Activated T-cell treated with anti-CD3 and anti-CD28 coated beads, Interleukin-2, amount 50 U/mL, for 72 hours (primary cell): ENCODE data around the gene AFF3. TPM values are rescaled to one million over a fixed set of nuclear protein-coding genes. Genes with fewer than 3 reads are reported as not detected.

Experiments used
- ATAC-seq, 2 donors: fragments of 150-1000 bp; cut with Tn5 transposase; replicated peaks in 1 of 2; 2 replicates each; pipeline ENCODE4 v1.10.0; 2021; ENCODE audit warnings: moderate library complexity in 2 of 2, mild to moderate bottlenecking in 1 of 2
- DNase-seq, 2 donors: peaks; one replicate each; pipeline ENCODE4 v3.0.0; 2021 to 2022; ENCODE audit warnings: mixed read lengths in 1 of 2
- H3K27ac Mint-ChIP-seq: one replicate; pipeline ENCODE4 v1.8.0; 2022; ENCODE audit warnings: mild to moderate bottlenecking, moderate library complexity, mixed read lengths
- H3K27me3 Mint-ChIP-seq: one replicate; pipeline ENCODE4 v1.8.0; 2022; ENCODE audit warnings: low read depth, mixed read lengths
- H3K36me3 Mint-ChIP-seq, 2 donors: one replicate each; pipeline ENCODE4 v1.8.0; 2022; ENCODE audit warnings: mixed read lengths in 2 of 2, mild to moderate bottlenecking in 1 of 2; ENCODE audit not compliant: insufficient read depth in 2 of 2
- H3K4me1 Mint-ChIP-seq: one replicate; pipeline ENCODE4 v1.8.0; 2022; ENCODE audit warnings: low read depth, mixed read lengths
- H3K4me3 Mint-ChIP-seq, 2 donors: one replicate each; pipeline ENCODE4 v1.8.0; 2022; ENCODE audit warnings: mild to moderate bottlenecking in 2 of 2, mixed read lengths in 2 of 2, moderate library complexity in 2 of 2
- H3K9me3 Mint-ChIP-seq, 2 donors: one replicate each; pipeline ENCODE4 v1.8.0; 2022; ENCODE audit warnings: mixed read lengths in 2 of 2
- total RNA-seq, 2 donors: library from RNA; stranded (reverse); gene quantifications; one replicate each; pipeline ENCODE4 v1.2.3, GENCODE V29; 2022

Gene AFF3
- total RNA-seq, 2 donors from 2014 or later, result 0.39 to 2.6 TPM

DNA sequence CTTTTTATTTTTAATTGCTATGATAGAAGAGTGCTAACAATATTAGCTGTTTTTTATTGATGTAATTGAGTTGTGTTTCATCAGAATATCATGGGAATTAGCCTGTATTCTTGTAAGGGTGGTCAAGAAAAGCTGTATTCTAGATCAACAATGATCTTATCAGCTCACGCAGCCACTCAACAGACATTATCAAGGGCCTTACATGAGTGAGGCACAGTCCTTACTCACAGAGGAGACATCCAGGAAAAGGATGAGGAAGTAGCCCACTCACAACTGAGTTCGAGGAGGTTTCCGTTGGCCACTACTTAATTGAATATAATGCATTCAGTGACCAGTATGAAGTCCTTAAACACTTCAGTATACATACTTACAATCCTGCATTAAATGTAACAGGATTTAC is 152.5 kb downstream of the AFF3 start:
- H3K4me1 Mint-ChIP-seq, result no peaks in the 10 kb centered on the region
- no peaks in the 10 kb centered on the region for H3K9me3 Mint-ChIP-seq
- no peak overlapping the region for H3K27ac Mint-ChIP-seq
- H3K27me3 Mint-ChIP-seq, result no peaks in the 10 kb centered on the region
- no peak for ATAC-seq
- DNase-seq, result no peak
- H3K36me3 Mint-ChIP-seq, result no peaks in the 10 kb centered on the region
- no peak overlapping the region for H3K4me3 Mint-ChIP-seq

DNA sequence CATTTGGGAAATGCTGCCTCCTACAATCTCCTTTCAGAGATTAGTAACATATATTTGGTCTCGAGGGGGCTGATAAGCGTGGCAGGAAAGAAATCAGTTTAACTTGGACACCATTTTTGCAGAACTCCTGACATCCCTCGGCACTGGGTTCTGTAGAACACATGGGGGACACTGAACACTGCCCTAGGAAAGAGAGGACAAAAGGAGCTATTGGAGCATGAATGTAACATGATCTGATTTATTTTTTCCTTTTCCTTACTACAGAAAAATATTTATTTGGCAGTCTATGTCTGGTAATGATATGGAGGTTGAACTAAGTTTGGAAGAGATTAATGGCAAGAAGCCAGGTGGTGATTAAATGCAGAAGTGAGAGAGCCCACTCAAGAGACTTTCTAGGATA is 153.8 kb downstream of the AFF3 start:
- Mint-ChIP-seq H3K27ac (no peak overlapping the region), H3K4me3 (no peak overlapping the region), H3K27me3 (no peaks in the 10 kb centered on the region), H3K9me3 (no peaks in the 10 kb centered on the region), H3K36me3 (no peaks in the 10 kb centered on the region), H3K4me1 (no peaks in the 10 kb centered on the region)
- DNase-seq, result no peak
- no peak for ATAC-seq

DNA sequence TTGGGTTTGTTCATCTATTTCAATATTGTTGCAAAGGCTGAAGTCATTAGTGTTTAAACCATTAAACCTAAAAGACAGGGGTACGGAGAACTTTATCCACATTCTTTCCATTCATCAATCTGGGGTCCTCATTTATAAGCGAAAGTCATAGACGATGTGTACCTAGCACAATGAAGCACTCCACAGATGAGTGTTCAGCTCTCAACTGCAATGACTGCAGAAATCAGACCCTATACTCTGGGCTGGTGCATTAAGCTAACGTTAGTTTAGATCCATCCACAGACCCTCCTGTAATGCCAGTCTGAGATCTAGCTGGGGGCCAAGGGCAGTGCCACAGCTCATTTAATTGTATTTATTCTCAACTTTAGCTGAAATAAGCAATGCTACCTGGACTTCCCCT is 155.2 kb downstream of the AFF3 start:
- H3K9me3 Mint-ChIP-seq, result no peaks in the 10 kb centered on the region
- no peak overlapping the region for H3K27ac Mint-ChIP-seq
- no peaks in the 10 kb centered on the region for H3K36me3 Mint-ChIP-seq
- H3K27me3 Mint-ChIP-seq, result no peaks in the 10 kb centered on the region
- ATAC-seq (no peak), DNase-seq (no peak)
- no peak overlapping the region for H3K4me3 Mint-ChIP-seq
- no peaks in the 10 kb centered on the region for H3K4me1 Mint-ChIP-seq

DNA sequence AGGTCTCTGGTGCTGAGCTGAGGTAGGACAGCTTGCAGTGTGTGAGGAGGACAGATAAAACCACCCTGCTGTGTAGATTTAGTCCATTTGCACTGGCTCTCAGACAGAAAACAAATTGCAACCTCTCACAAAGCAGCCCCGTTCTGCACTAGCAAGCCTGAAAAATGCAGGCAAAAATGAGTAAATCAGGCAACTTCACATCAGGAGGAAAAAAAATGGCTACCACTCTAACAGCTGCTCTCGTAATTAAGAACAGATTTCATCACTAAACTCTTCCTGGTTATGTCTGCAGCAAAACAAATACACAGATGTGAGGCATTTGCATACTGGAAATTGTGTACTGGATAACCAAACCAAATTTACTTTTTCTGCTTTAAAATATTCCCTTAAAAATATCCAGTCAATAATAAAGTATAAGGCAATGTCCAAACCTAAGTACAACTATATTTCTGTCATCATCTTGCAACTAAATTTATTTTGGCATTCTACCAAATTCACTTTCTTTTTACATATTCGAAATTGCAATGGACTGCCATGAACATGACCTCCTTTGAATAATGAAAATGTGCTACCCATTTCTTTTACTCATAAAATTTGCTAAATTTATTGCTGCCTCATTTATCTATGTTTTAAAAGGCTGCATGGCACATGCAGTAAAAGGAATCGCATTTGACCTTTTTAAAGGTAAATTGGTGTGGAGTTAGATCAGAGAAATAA is 157.4 kb downstream of the AFF3 start:
- no peak for DNase-seq
- no peak overlapping the region for H3K4me3 Mint-ChIP-seq
- no peaks in the 10 kb centered on the region for H3K4me1 Mint-ChIP-seq
- no peak for ATAC-seq
- no peaks in the 10 kb centered on the region for H3K9me3 Mint-ChIP-seq
- H3K36me3 Mint-ChIP-seq, result no peaks in the 10 kb centered on the region
- H3K27me3 Mint-ChIP-seq, result no peaks in the 10 kb centered on the region
- no peak overlapping the region for H3K27ac Mint-ChIP-seq

DNA sequence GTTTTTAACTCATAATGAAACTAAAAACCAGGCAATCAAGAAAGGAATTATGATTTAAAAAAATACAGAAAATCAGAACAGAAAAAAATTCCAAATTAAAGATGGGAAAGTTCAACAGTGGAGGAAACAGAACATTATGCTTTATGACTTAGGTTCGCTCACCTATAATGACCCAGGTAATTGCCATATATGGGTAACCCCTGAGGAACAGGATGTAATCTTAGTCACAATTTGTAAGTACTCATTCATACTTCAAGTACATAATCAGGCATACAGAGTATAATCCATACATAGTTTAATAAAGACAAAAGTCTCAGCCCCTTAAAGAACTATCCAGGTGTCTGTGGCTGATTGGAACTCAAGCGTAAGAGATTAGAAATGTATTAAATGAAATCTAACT is 159.6 kb downstream of the AFF3 start:
- Mint-ChIP-seq H3K4me1 (no peaks in the 10 kb centered on the region), H3K4me3 (no peak overlapping the region), H3K9me3 (no peaks in the 10 kb centered on the region), H3K36me3 (no peaks in the 10 kb centered on the region), H3K27ac (no peak overlapping the region), H3K27me3 (no peaks in the 10 kb centered on the region)
- DNase-seq (no peak), ATAC-seq (no peak)

DNA sequence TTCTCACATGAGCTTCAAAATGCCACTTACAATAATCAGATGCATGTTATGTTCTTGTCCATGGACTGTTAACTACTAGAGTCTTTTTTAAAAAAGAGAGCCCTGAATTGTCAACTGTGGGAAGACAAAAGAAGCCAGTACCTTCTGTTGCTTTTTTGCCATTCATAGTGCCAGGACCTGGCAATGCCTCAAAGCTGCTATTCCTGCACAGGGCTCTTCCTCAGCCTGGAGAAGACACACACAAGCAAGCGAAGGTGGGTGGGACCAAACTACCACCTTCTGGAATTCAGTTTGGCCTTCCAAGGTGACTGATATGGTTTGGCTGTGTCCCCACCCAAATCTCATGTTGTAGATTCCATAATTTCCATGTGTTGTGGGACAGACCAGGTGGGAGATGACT is 160.6 kb downstream of the AFF3 start:
- H3K27ac Mint-ChIP-seq, result no peak overlapping the region
- no peaks in the 10 kb centered on the region for H3K4me1 Mint-ChIP-seq
- H3K27me3 Mint-ChIP-seq, result no peaks in the 10 kb centered on the region

DNA sequence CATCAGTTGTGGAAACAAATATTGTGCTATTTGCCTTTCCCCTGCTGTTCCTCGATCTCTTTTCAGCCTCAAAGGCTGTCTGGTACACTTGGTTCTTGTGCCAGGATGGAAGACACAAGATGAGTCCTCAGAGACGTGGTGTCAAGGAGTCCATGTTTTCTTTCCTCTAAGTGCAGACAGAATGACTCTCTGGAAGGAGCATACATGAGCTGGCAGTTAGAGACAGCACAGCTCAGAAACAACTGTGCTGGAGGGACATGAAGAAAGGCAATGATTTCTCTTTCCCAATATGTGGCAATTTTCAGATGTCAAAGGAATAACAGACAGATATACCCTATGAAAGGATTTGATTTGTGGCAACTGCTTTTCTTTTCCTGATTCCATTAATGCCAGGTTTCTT is 162.2 kb downstream of the AFF3 start:
- no peak overlapping the region for H3K27ac Mint-ChIP-seq
- H3K9me3 Mint-ChIP-seq, result no peaks in the 10 kb centered on the region
- no peaks in the 10 kb centered on the region for H3K27me3 Mint-ChIP-seq
- no peak for DNase-seq
- peaks cover 5% of the 10 kb centered on the region for H3K4me1 Mint-ChIP-seq
- H3K36me3 Mint-ChIP-seq, result no peaks in the 10 kb centered on the region
- no peak overlapping the region for H3K4me3 Mint-ChIP-seq
- no peak for ATAC-seq

More for the DNA sequence above, 160.6 kb downstream of the AFF3 start:
- no peaks in the 10 kb centered on the region for H3K36me3 Mint-ChIP-seq
- no peaks in the 10 kb centered on the region for H3K9me3 Mint-ChIP-seq
- DNase-seq (no peak), ATAC-seq (no peak)
- no peak overlapping the region for H3K4me3 Mint-ChIP-seq

DNA sequence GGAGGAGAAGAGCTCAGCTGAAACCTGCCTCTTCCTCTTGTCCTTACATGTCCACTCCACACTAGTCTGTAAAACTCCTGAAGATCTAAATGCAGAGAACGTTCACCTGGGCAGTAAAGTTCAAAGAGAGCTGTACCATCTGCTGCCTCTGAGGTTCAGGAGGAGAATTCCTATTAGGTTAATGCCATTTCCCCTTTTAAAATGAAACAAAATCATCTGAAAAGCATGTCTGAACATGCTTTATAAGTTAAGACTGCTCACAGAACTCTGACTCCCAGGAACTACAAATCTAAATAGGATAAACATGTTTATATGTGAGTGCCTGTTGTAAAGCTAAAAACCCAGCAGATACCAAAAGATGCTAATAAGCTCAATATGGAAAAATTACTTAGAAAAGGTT is 164.4 kb downstream of the AFF3 start:
- Mint-ChIP-seq H3K4me3 (no peak overlapping the region), H3K36me3 (no peaks in the 10 kb centered on the region), H3K27ac (no peak overlapping the region), H3K9me3 (no peaks in the 10 kb centered on the region), H3K27me3 (no peaks in the 10 kb centered on the region), H3K4me1 (peaks cover 12% of the 10 kb centered on the region)
- ATAC-seq (no peak), DNase-seq (no peak)

DNA sequence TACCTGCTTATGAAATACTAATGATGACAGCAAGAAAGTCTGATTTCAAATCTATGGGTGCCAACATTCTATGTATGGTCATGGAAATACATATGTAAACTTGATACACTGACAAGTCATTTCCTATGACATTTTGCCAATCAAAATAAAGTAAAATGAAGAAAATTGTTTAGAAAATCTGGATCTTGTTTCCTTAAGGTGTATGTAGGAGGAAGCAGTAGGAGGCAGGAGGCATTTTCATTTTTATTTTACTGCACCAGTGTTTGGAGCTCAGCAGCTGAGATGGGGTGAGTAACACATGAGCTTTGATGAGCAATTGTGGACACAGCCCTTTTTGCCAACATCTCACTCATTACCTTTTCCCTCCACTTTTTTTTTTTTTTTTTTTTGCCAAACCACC is 167.0 kb downstream of the AFF3 start:
- Mint-ChIP-seq H3K27me3 (no peaks in the 10 kb centered on the region), H3K27ac (no peak overlapping the region), H3K4me1 (peaks cover 21% of the 10 kb centered on the region), H3K4me3 (no peak overlapping the region), H3K36me3 (no peaks in the 10 kb centered on the region), H3K9me3 (no peaks in the 10 kb centered on the region)
- ATAC-seq, result peak in 1 of 2 donors; percentile 67
- DNase-seq, result peak in 1 of 2 donors; percentile 5

DNA sequence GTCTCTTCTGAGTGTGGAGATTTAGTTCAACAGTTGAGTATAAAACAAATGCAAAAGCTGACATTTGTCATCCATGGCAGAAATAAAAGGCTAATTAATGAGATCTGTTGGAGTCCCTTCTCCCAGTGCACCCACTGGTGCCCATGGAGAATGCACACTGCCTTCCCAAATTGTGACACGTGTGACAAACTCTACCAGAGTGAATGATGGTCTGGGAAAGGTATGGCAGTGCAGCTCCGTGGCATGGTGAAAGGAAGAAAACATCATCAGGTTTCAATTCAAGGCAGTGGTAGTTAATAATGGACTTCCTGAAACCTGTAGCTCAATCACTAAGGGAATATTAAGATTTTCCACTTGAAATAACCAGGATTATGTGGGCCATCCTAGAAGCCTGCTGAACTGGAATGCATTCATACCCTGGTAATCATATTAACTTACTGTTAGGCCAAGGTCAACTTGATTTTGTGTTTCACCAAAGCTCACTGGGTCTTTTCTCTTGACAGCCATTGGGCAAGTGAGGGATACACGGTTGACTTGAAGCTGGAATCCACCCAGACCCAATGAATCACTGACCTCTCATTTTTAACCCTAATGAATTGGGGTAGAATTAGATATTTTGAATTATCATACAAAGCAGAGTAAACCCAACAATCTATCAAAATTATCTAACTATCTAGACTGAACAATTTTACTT is 167.6 kb downstream of the AFF3 start:
- H3K27me3 Mint-ChIP-seq, result no peaks in the 10 kb centered on the region
- H3K9me3 Mint-ChIP-seq, result no peaks in the 10 kb centered on the region
- no peak overlapping the region for H3K4me3 Mint-ChIP-seq
- no peak overlapping the region for H3K27ac Mint-ChIP-seq
- peaks cover 26% of the 10 kb centered on the region for H3K4me1 Mint-ChIP-seq
- no peaks in the 10 kb centered on the region for H3K36me3 Mint-ChIP-seq
- DNase-seq (no peak), ATAC-seq (no peak)

DNA sequence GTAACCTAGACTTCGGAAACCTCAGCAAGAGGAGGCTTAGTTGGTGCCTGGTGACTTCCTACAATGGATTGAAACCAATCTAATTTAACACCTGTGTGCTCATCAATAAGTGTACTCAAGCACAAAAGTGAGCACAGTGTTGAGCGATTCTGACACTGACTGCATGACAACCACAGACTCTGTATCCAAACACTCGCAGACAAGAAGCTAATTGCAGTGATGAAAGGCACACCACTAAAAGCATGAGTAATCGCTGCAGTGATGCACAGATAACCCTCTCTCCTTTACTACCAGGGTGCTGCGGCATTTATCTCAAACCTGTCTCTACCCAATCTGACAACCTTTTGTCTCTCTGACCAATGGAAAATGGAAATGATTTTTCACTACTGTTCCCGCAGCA is 168.1 kb downstream of the AFF3 start:
- H3K27ac Mint-ChIP-seq, result no peak overlapping the region
- no peaks in the 10 kb centered on the region for H3K27me3 Mint-ChIP-seq
- ATAC-seq (peak; percentile 69 to 91), DNase-seq (peak in 1 of 2 donors; percentile 11)
- peaks cover 26% of the 10 kb centered on the region for H3K4me1 Mint-ChIP-seq
- no peak overlapping the region for H3K4me3 Mint-ChIP-seq
- H3K36me3 Mint-ChIP-seq, result no peaks in the 10 kb centered on the region
- H3K9me3 Mint-ChIP-seq, result no peaks in the 10 kb centered on the region

DNA sequence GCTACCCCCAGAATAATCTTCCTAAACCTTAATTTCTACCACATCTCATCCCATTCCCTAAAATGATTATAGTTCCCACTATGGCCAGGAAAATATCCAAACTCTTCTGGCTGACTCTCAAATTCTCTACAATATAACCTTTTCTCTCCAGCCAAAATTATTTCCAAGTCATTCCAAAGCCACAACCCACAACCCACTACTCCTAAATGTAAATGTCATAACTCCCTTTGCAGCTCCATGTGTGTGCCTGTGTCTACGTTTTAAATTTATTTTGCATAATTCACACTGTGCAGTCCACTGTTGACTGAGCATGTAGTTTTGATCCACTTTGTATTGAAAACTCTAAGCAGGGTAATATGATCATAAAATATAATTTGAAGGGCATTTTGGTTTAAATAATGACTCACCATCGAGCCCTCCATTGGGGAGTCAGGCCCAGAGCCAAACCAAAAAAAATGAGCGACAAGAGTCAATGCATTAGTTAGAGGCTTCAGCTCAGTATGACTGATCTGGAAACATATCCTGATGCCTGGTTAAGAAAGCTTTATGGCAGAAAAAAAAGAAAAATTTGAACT is 171.0 kb downstream of the AFF3 start:
- ATAC-seq, result no peak
- Mint-ChIP-seq H3K4me3 (no peak overlapping the region), H3K4me1 (peaks cover 26% of the 10 kb centered on the region), H3K36me3 (no peaks in the 10 kb centered on the region), H3K27me3 (no peaks in the 10 kb centered on the region), H3K9me3 (no peaks in the 10 kb centered on the region), H3K27ac (no peak overlapping the region)
- no peak for DNase-seq

DNA sequence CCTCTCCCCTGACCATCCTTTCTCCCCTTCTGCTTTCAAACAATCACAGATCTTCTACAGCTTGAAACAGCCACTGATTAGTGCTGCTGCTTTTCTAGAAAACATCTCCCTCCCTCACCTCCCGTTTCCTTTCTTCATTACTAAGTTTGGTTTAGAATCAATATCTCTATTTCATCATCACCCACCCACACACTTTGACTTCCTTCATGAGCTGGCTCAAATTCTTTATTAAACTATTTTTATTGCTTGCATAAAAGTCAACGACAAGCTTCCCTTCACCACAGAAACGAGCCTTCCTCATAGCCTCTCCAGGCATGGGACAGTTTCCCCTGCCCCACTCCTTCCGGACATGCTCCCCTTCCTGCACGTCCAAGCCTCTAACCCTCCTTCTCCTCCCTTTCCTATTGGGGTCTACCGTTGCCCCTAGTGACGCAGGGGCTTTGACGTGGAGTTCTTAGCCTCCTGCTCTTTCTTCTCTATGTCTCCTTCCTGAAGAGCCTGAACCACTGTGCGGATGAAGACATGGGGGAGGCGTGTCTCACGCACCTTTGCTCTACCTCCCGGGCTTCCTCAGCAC is 172.0 kb downstream of the AFF3 start:
- Mint-ChIP-seq H3K4me3 (no peak overlapping the region), H3K36me3 (no peaks in the 10 kb centered on the region), H3K4me1 (peaks cover 23% of the 10 kb centered on the region), H3K27me3 (no peaks in the 10 kb centered on the region), H3K27ac (no peak overlapping the region), H3K9me3 (no peaks in the 10 kb centered on the region)
- no peak for DNase-seq
- ATAC-seq, result no peak
